PFSK-1 (cell line): ENCODE data around the gene ALS2.

Experiments used
- FOXP2 ChIP-seq: optimal IDR thresholded peaks from 2 replicates; pipeline ENCODE3; 2011; ENCODE audit warnings: borderline replicate concordance, control low read depth, inconsistent platforms; ENCODE audit not compliant: insufficient read depth; ENCODE audit errors: extremely low read length, extremely low read depth
- POLR2AphosphoS5 ChIP-seq: IDR thresholded peaks from 2 replicates; pipeline ENCODE4 v1.6.1; 2012; ENCODE audit warnings: low read depth, mild to moderate bottlenecking, control low read depth, low read length, moderate library complexity
- REST ChIP-seq, 2 experiments: IDR thresholded peaks; 2 replicates each; pipeline versions ENCODE4 v1.6.1 to v1.8.0; 2011 to 2012; ENCODE audit warnings: low read depth in 2 of 2, low read length in 2 of 2, control low read depth in 1 of 2, inconsistent platforms in 1 of 2, mild to moderate bottlenecking in 1 of 2, moderate library complexity in 1 of 2; ENCODE audit not compliant: insufficient read depth in 1 of 2
- SIN3A ChIP-seq: IDR thresholded peaks from 2 replicates; pipeline ENCODE4 v1.6.1; 2012; ENCODE audit warnings: mild to moderate bottlenecking, low read length, moderate library complexity, borderline replicate concordance; ENCODE audit not compliant: insufficient read depth
- TAF1 ChIP-seq: IDR thresholded peaks from 2 replicates; pipeline ENCODE4 v1.6.1; 2012; ENCODE audit warnings: low read length, control low read depth, borderline replicate concordance; ENCODE audit not compliant: insufficient read depth

ALS2 gene

GRCh38 chr2:201796478-201796865 is 15.7 kb upstream of the ALS2 start:
- TF ChIP-seq REST (IDR thresholded peaks at IDR 0.05; ENCODE audit: insufficient read depth in 1 of 2, low read depth in 2 of 2, low read length in 2 of 2) (no peak), FOXP2 (no peak), SIN3A (no peak), POLR2AphosphoS5 (no peak), TAF1 (no peak)

- no peak for TF ChIP-seq SIN3A
- no peak for TF ChIP-seq POLR2AphosphoS5
- TF ChIP-seq TAF1 = no peak
- no peak for TF ChIP-seq FOXP2
- no peak for TF ChIP-seq REST (IDR thresholded peaks at IDR 0.05; ENCODE audit: insufficient read depth in 1 of 2, low read depth in 2 of 2, low read length in 2 of 2)
Measured at GRCh38 chr2:201795607-201796477, 15.1 kb upstream of the ALS2 start.

- TF ChIP-seq POLR2AphosphoS5 (no peak), REST (IDR thresholded peaks at IDR 0.05; ENCODE audit: insufficient read depth in 1 of 2, low read depth in 2 of 2, low read length in 2 of 2) (no peak), SIN3A (no peak), FOXP2 (no peak), TAF1 (no peak)
Measured at GRCh38 chr2:201794294-201794693, 13.6 kb upstream of the ALS2 start.

- no peak for TF ChIP-seq REST (IDR thresholded peaks at IDR 0.05; ENCODE audit: insufficient read depth in 1 of 2, low read depth in 2 of 2, low read length in 2 of 2)
- no peak for TF ChIP-seq SIN3A
- no peak for TF ChIP-seq FOXP2
- no peak for TF ChIP-seq POLR2AphosphoS5
- TF ChIP-seq TAF1 = no peak
Measured at GRCh38 chr2:201793631-201794030, 12.9 kb upstream of the ALS2 start.

GRCh38 chr2:201790989-201791388 is 10.3 kb upstream of the ALS2 start:
- TF ChIP-seq REST (IDR thresholded peaks at IDR 0.05; ENCODE audit: insufficient read depth in 1 of 2, low read depth in 2 of 2, low read length in 2 of 2) (no peak), SIN3A (no peak), TAF1 (no peak), FOXP2 (no peak), POLR2AphosphoS5 (no peak)
